Amniotic stem cell (primary cell): ENCODE data around the gene PLLP.
A peak's percentile ranks its signal among the peaks of the same experiment; 100 is the strongest.
"Not testable (repeated sequence)": the region's sequence is repeated elsewhere in the genome, so short reads cannot be mapped to it uniquely, and the experiment has no call there.

Experiments used
- DNase-seq: peaks from one replicate; lab custom pipeline; 2025; lab: John Stamatoyannopoulos, UW

The PLLP gene

DNA sequence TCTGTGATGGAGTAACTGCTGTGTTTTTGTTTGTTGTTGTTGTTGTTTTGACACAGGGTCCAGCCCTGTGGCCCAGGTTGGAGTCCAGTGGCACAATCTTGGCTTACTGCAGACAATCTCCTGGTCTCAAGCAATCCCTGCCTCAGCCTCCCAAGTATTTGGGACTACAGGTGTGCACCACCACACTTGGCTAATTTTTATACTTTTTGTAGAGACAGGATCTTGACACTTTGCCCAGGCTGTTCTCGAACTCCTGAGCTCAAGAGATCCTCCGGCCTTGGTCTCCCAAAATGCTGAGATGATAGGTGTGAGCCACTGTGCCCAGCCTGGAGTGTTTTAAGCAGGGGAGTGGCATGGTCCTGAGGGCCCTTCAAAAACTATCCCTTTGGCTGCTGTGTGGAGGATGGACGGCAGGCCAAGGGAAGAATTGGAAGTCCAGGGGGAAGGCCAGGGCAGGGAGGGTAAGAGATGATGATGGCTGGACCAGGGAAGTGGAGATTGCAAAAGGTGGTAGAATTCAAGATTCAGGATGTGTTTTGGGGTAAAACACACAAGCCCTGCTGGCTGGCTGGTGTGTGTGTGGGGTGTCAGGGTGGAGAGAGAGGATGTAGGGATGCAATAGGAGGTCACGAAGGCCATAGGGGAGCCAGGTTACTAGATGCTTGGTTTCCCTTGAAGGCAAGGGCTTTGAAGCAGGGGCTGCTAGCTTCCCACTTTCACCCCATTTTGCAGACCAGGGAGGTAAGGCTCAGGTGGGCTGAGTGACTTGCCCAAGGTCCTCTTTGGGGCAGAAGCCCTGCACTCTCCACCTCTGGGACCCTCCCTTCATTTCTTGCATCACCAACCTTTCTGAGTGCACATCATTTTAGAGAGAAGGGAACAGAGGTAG lies 18.8 kb upstream of the PLLP start:
- no peak for DNase-seq

DNA sequence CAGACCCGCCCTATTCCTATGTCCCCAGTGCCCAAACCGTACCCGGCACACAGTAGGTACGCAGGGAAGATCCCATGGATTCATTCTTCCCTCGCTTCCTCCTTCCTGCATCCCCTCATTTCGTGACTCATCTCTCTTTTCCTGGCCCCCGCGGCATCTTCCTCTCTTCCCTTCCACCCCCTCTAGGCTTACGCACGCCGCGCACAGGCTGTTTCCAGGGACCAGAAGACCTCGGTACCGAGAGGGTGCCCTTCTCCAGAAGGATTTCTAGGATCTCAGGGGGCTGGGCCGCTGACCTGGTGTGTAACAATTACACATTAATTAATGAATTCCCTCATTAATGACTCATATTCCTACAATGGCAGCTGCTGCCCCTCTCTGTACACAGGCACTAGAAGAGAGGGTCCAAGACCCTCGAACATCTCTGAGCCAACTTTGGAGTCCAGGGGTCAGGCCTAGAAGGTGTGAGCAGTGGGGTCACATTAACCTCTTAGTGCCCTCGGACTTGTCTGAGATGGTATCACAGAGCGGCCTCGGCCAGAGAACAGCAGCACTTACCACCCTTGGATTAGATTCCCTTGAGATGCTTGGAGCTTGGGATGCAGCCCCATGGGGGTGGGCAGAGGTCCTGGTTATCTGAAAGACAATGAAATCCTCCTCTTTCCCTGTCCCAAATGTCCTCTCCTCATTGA lies 16.8 kb upstream of the PLLP start:
- no peak for DNase-seq

DNA sequence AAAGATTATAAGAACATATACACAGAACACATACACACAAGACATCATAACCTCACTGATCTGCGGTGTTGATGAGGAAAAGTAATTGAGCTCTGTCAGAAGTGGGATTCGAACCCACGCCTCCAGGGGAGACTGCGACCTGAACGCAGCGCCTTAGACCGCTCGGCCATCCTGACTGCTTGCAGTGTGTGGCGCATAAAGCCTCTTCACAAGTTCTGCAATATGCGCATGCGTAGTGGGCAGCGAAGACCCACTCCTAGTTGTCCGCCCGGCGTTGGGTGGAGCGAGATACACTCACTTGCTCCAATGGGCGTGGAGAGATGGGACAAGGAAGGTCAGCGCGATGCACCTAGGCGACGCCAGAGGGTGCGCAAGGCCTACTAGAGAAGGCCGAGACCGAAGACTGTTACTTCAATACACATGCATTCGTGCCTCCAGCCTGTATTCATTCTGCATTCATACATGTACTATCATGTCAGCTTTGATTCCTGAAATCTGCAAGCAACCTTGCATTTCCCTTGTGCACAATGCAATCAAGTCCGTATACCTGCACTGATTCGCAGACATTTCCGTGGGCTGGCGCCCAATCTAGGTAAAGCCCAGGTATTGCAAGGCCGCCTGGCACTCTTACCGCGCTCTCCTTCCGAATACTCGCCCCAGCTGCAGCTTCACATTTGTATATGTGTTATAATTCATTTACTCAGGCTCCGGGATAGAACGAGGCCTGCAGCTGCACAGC lies 16.1 kb upstream of the PLLP start:
- peak; percentile 97 for DNase-seq

DNA sequence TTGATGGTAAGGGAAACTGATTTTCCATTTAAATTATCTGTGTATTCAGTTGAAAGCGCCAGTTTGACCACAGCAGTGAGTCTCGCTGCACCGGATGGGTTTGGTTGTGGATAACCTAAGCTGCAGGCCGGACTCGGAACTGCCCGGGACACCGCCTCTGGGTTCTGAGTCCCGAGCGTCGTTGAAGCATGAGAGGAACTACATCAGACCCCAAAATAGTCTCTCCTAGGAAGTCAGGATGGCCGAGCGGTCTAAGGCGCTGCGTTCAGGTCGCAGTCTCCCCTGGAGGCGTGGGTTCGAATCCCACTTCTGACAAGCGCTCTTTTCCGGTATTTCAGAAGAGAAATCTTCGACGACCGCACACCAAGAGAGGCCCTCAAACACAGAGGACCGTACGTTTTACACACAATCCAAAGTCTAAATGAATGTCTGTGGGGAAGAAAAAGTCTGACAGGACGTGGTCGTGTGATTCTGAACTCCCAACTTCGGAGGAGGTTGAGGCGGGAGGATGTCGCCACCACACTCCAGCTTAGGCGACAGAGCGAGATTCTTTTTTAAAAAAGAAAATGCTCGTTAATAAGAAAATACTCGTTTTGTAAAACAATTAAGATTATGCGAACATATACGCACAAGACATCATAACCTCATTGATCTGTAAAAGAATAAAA lies 15.4 kb upstream of the PLLP start:
- peak; percentile 98 for DNase-seq

DNA sequence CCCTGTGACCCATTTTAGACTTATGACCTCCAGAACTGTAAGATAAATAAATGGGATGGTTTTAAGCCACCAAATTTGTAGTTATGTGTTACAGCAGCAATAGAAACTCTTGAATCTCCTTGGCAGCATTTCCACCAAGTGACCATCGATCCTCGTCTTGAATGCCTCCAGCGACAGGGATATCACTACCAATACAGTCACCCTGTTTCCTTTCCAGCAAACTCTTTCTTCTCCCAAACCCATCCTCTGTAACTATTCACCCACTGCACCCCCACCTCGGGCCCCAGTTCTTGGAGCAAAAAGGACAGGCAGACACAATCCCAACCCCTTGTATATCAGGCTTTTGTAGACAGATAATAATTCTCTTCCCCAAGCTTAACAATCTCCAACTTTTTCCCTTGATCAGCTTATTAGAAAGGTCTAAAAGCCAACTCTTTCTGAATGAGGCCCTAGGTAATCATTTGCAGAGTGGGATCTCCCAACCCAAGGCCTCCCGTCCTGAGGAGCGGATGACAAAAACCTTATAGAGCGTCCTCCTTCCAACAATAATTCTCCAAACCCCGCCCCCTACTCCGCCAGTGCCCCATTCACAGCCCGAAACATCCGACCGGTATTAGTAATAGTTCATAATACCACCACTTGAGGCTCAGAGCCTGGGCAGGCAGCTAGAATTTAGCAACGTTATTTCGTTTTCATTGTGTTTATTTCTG lies 14.7 kb upstream of the PLLP start:
- DNase-seq = no peak

DNA sequence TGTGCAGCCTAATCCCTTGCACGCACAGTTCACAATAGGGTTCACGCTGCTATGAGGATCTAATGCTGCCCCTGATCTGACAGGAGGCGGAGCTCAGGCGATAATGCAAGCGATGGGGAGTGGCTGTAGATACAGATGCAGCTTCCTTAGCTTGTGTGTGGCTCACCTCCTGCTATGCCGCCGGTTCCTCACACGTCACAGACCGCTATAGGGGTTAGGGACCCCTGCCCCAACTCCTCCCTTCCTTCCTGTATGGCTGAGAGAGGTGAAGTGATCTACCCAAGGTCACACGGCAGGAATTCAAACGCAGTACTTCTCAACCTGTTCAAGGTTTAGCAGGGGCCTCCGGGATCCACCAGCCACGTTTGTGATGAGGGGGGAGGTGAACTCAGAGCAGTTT lies 13.4 kb upstream of the PLLP start:
- DNase-seq = no peak

DNA sequence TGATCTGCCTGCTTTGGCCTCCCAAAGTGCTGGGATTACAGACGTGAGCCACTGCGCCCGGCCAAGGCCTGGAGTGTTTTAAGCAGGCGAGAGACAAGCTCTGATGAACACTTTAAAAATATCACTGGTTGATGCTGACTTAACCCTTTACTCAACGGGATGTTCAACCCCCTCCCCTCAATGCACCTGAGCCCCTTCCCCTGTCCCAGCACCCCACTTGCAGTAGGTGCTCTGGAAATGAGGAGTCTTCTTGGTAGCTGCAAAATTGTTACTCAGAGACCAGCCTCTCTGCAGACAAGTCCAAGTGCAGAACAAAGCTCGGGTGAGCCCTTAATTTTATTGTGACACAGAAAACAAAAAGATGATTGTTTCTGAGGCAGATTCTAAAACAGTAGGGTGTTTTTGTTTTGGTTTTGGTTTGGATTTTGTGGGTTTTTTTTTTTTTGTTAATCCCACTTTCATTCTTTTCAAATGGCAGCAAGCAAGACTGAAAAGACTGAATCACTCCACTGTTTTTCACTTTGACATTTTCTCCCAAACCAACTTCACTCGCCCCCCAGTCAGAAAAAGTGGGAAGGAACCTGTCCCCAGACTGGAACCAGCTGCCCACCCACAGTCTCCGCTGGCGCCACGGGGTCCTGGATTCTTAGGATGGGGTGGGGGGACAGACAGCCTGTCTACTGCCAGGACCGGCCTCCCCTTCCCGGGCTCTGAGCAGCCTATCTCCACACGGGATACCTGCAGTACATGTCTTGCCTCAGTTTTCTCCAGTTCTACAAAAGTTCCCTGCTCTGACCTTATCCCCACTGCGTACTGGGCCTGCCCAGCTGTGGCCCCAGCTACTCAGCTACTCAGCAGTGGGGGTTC lies 5.2 kb upstream of the PLLP start:
- no peak for DNase-seq

DNA sequence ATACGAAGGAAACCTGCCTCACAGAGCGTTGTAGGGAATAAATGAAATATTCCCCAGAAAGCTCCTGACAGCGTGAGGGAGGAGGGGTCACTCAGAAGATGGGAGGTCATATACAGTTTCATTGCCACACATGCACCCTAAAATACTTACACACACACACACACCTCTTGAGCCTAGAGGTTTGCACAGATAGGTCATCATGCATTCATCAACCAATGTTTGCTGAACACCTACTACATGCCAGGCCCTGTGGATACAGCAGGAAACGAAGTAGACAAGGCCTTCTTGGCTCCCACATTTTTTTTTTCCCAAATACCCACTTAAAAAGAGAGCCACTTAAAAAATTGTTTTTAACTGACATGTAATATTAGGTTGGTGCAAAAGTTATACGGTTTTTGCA lies 907 bp upstream of the PLLP start:
- no peak for DNase-seq

DNA sequence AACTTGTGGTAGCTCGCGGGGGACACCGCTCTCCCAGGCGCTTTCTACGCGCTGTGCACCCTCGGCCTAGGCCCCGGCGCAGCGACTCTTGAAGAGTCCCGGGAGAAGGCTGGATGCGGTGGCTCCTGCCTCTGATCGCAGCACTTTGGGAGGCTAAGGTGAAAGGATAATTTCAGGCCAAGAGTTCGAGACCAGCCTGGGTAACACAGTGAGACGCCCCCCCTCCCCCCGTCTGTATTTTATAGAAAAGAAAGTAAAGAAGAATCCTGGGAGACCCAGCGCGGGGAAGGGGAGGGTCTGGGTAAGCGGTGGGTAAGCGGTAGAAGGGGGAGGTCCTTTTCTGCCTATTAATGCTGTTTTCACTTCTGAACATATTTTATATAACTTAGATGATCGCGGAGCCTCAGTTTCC lies 486 bp upstream of the PLLP start:
- no peak for DNase-seq

DNA sequence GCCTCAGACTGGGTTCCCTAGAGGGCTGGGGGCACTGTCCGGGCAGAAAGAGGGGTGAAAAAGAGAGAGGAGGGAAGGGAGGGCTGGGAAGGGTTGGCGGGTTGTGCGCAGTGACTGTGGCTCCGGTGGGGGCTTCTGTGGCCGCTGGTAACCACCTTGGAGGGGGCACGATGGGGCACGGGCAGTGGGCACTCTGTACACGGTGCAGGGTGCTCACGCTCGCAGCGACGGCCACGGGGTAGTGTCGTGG lies 588 bp downstream of the PLLP start:
- DNase-seq = no peak

DNA sequence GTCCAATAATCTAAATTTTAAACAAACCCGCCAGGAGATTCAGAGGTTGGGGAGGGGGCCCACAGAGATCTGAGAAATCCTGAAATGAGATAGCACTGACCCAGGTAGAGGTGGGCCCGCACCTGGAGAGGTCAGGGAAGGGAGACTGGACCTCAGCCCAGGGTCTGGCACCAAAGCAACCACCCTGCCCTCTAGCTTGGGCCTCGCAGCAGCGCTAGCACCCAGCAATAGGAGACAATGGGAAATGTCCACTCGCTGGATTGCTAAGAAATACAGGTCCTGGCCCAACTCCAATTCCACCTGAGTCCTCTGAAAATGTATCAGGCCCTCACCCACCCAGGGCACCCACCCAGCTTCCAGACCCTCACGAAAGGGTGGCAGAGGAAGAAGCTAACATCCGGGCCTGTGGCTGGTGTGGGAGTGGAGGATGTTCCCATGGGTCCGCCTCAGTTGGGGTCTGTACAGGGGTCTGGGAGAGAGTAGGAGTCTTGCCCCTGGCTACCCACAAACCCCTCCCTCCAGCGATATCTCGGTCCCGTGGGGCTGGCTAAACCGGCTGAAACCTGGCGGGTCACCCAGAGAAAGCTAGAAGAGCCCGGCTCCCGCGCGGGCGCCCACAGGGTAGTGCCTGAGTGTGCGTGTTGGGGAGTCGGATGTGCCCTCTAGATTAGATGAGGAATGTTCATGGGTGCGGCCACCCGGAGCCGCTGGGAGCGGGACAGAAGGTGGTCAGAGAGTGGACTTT lies 1.1 kb downstream of the PLLP start:
- DNase-seq = no peak

DNA sequence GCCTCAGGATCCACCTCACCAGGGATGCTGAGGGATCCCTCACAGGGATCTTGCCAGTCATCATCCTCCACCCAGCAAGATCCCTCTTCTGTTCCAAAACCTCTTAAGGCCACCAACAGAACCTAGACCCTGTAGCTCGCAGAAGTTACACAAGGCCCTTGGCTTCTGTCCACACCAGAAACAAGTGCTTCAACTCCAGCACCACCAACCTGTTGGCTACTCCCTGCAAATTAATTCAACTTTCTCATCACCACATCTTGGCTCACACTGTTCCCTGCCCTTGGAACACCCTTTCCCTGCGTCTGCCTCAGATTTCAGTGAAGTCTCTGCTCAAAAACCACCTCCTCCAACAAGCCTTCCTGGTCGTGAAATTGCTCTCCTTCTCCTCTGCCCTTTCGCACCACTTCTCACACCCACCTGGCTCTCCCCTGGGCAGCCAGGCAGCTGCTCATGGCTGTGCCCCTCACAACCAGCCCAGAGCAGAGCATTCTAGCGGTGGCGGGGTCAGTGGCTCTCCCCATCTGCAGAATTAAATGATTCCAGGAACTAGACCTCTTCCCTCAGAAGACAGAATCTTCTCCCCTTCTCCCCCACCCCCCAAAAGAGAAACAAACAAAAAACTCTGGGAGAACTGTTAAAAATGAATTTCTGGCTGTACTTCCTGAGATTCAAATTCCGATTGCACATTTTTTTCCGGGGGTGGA lies 1.8 kb downstream of the PLLP start:
- DNase-seq = no peak

DNA sequence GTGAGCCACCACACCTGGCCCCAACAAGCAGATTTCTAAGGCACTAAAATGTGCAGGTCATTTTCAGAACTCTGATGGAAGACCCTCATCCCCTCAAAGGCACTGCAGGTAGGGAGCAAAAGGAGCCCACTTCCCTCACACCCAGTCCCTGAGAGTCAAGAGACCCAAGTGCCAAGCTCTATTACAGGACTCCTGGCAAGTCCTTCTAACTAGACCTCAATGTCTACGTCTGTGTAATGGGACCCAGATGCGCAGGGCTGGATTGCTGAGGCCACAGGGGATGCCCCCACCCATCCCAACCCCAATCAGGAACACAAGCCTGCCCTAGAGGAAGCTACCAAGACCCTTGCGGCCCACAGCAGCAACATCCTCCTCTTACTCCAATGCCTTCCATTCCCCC lies 2.7 kb downstream of the PLLP start:
- no peak for DNase-seq

DNA sequence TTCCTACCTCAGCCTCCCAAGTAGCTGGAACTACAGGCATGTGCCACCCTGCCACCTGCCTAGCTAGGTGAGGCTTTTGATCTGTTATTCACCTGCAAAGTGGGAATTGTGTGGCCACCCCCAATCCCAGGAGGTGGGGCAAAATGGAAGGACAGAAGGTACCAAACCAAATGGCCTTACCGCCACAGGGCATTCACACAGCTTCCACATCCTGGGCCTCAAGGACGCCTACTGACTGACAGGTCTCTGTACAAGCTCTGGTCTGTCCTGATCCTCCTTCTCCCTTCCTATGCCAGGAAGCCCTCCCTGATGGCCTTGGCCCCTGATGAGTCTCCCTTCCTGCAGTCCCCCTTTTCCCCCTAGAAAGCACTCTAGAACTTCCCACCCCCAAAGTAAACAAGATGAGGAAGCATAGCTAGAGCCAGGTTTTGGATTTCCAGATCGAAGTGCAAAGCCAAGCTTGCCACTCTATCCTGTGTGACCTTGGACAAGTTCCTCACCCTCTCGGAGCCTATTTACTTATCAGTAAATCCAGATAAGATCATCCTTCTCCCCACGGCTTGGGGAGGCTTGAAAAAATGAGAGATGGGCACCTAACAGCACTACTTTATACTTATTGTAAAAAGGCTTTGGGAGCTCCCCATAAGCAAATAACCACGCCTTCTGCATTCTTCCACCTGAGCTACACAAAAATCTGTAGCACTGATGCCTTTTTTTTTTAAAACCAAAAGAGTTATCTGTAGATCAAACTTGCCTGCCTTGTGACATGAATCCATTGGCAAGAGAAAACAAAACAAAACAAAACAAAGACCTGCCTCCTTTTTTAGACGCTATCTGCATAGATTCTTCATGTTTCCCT lies 4.5 kb downstream of the PLLP start:
- no peak for DNase-seq

DNA sequence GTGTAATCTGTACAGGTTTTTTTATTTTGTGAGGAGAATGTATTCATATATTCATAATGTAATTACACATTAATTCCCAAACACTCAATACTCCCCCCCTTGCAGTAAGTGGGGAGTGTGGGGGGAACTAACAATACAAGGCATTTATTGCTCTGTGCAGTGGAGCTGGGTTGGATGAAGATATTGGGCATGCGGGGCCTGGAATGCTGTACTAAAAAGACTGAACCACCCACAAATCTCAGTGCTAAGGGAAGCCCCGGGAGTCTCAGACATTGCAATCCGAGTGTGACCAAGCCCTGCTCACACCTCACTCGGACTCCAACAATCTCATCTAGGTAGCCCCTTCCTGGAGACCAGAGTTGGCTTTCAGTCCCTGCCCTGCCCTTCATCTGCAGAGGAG lies 6.0 kb downstream of the PLLP start:
- DNase-seq = no peak

DNA sequence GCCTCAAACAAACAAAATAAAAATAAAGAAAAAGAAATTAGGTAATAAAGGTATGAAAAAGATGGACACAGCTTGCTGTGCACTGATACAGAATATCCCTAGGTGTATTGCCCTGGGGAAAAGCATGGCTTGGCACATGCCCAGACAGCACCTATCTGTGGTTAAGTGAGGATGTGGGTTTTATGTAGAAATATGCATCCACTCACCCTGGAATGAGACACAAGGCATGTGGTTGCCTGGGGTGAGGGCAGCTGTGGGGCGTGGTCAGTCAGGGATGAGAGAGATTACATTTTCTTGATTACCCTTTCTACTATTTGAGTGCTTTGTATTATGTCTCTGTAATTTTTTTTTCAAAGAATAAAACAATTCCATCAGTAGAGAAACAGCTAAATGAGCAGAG lies 6.9 kb downstream of the PLLP start:
- no peak for DNase-seq

DNA sequence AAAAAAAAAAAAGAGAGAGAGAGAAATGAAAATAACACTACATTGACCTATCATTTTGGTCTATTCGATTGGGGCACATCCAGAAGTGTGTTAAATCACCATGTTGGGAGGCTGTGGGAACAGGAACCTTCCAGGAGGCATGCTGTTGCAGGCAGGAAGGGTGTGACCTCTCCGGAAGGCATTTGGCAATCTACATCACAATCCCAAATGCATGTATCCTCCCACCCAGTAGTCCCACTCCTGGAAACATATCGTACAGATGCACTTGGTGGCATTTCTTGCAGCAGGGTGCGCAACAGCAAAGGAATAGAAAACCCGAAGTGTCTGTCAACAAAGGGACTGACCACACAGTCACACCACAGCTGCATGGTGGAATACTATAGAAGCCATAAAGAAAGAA lies 7.9 kb downstream of the PLLP start:
- no peak for DNase-seq

DNA sequence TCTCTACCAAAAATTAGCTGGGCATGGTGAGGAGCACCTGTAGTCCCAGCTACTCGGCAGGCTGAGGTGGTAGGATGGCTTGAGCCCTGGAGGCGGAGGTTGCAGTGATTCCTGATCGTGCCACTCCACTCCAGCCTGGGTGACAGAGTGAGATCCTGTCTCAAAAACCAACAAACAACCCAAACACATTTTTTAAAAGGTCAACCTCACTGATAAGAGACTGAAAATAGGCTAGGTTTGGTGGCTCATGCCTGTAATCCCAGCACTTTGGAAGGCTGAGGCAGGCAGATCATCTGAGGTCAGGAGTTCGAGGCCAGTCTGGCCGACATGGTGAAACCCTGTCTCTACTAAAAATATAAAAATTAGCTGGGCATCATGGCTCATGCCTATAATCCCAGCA lies 8.5 kb downstream of the PLLP start:
- DNase-seq = not testable (repeated sequence)

DNA sequence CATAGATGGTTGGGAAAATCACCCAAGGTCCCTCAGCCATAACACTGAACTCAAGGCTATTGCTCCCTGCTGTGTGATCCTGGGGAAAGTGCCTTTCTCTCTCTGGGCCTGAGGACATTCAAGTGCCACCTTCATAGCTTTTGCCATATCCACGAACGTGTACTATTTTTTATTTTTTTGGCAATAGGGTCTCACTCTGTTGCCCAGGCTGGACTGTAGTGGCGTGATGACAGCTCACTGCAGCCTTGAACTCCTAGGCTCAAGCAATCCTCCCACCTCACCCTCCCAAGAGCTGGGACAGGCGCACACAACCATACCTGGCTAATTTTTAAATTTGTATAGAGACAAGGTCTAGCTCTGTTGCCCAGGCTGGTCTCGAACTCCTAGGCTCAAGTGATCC lies 10.6 kb downstream of the PLLP start:
- no peak for DNase-seq
